SK-N-SH (cell line): ENCODE data around the gene NOX5. TPM values are rescaled to one million over a fixed set of nuclear protein-coding genes. Genes with fewer than 3 reads are reported as not detected.

Source experiments
- CTCF ChIA-PET: fragments of 300-600, 350-600 bp; formaldehyde crosslinking; extraction: SDS; loops from one replicate; lab custom pipeline; 2021; lab: Yijun Ruan, JAX
- POLR2A ChIA-PET: fragments of 350-600 bp; sonication (Branson Sonifier 250); formaldehyde crosslinking; extraction: SDS; loops from one replicate; lab custom pipeline; 2020; ENCODE audit warnings: antibody characterized with exemption, inconsistent platforms; lab: Yijun Ruan, JAX
- DNase-seq: peaks from one replicate; pipeline ENCODE4 v3.0.0; 2012
- H2AFZ ChIP-seq: fragments of 200-600 bp; sonication (generic); 2 replicates; pipeline ENCODE4 v1.8.1; 2016; ENCODE audit warnings: antibody characterized with exemption, mild to moderate bottlenecking, low read depth
- H3F3A ChIP-seq: fragments of 200-600 bp; sonication (generic); replicated peaks from 2 replicates; pipeline ENCODE3; 2016; ENCODE audit warnings: antibody characterized with exemption, mild to moderate bottlenecking; ENCODE audit not compliant: insufficient read depth
- H3K27ac ChIP-seq, 2 experiments: fragments of 200-500 bp in 1 of 2; fragments of 200-600 bp in 1 of 2; sonication (Bioruptor generic) in 1 of 2; sonication (generic), shearing (Covaris generic) in 1 of 2; 2 replicates each; pipeline versions ENCODE4 v1.5.1 to v1.6.1; 2014 to 2016; ENCODE audit warnings: low read depth in 2 of 2, inconsistent platforms in 1 of 2, low read length in 1 of 2, mild to moderate bottlenecking in 1 of 2, mixed read lengths in 1 of 2
- H3K27me3 ChIP-seq: fragments of 200-600 bp; sonication (generic), shearing (Covaris generic); 2 replicates; pipeline ENCODE4 v1.6.1; 2016; ENCODE audit warnings: mixed run types; ENCODE audit not compliant: insufficient read depth
- H3K36me3 ChIP-seq, 2 experiments: fragments of 200-500 bp in 1 of 2; fragments of 200-600 bp in 1 of 2; sonication (Bioruptor generic) in 1 of 2; sonication (generic) in 1 of 2; replicated peaks in 1 of 2; 2 replicates each; pipeline versions ENCODE3 to v1.5.1; 2014 to 2016; ENCODE audit warnings: low read length in 1 of 2, mild to moderate bottlenecking in 1 of 2; ENCODE audit not compliant: insufficient read depth in 2 of 2, control insufficient read depth in 1 of 2
- H3K4me1 ChIP-seq, 2 experiments: fragments of 200-500 bp in 1 of 2; fragments of 200-600 bp in 1 of 2; sonication (Bioruptor generic) in 1 of 2; sonication (generic), shearing (Covaris generic) in 1 of 2; 2 replicates each; pipeline versions ENCODE4 v1.5.1 to v1.6.1; 2014 to 2016; ENCODE audit warnings: low read depth in 1 of 2, low read length in 1 of 2, mixed run types in 1 of 2; ENCODE audit not compliant: insufficient read depth in 2 of 2, control insufficient read depth in 1 of 2
- H3K4me2 ChIP-seq: fragments of 200-600 bp; sonication (generic), shearing (Covaris generic); 2 replicates; pipeline ENCODE4 v1.6.1; 2017; ENCODE audit warnings: mixed run types
- H3K4me3 ChIP-seq, 2 experiments: fragments of 200-500 bp in 1 of 2; fragments of 200-600 bp in 1 of 2; sonication (Bioruptor generic) in 1 of 2; sonication (generic), shearing (Covaris generic) in 1 of 2; 2 replicates each; pipeline versions ENCODE4 v1.5.1 to v1.8.1; 2014 to 2016; ENCODE audit warnings: low read depth in 2 of 2, inconsistent platforms in 1 of 2, low read length in 1 of 2, mild to moderate bottlenecking in 1 of 2, mixed read lengths in 1 of 2, moderate library complexity in 1 of 2
- H3K79me2 ChIP-seq: fragments of 200-600 bp; sonication (generic); 2 replicates; pipeline ENCODE4 v1.8.1; 2017; ENCODE audit warnings: mild to moderate bottlenecking; ENCODE audit not compliant: insufficient read depth
- H3K9ac ChIP-seq: fragments of 200-600 bp; sonication (generic); 2 replicates; pipeline ENCODE4 v1.6.1; 2017; ENCODE audit warnings: mixed run types
- H3K9me2 ChIP-seq: fragments of 200-600 bp; sonication (generic); 2 replicates; pipeline ENCODE4 v1.6.1; 2017; ENCODE audit warnings: mixed run types
- H3K9me3 ChIP-seq: fragments of 200-600 bp; sonication (generic); 2 replicates; pipeline ENCODE4 v1.6.1; 2017; ENCODE audit warnings: mixed run types, mild to moderate bottlenecking, moderate library complexity
- H4K20me1 ChIP-seq: fragments of 200-600 bp; sonication (generic); 2 replicates; pipeline ENCODE4 v1.6.1; 2017; ENCODE audit warnings: mild to moderate bottlenecking, mixed run types; ENCODE audit not compliant: insufficient read depth
- ELF1 ChIP-seq: IDR thresholded peaks from 2 replicates; pipeline ENCODE4 v1.4.0; 2012
- EZH2phosphoT487 ChIP-seq: fragments of 200-600 bp; sonication (generic); IDR thresholded peaks from 2 replicates; pipeline ENCODE4 v1.6.1; 2017; ENCODE audit warnings: low read depth, mixed run types, mild to moderate bottlenecking, antibody characterized with exemption, moderate library complexity, borderline replicate concordance
- FOXJ3 ChIP-seq: sonication (generic); formaldehyde crosslinking; IDR thresholded peaks from 2 replicates; pipeline ENCODE4 v1.5.1; 2020; ENCODE audit warnings: mild to moderate bottlenecking, missing genetic modification reagents
- FOXM1 ChIP-seq: IDR thresholded peaks from 2 replicates; pipeline ENCODE4 v1.4.0; 2012; ENCODE audit warnings: low read depth, mild to moderate bottlenecking
- GATA2 ChIP-seq: sonication (generic); formaldehyde crosslinking; IDR thresholded peaks from 2 replicates; pipeline ENCODE4 v1.5.0; 2020; ENCODE audit warnings: mild to moderate bottlenecking, missing genetic modification reagents
- JUND ChIP-seq: IDR thresholded peaks from 2 replicates; pipeline ENCODE4 v1.4.0; 2012
- MEF2A ChIP-seq: IDR thresholded peaks from 2 replicates; pipeline ENCODE4 v1.4.0; 2012; ENCODE audit warnings: low read depth, borderline replicate concordance
- MXI1 ChIP-seq: IDR thresholded peaks from 2 replicates; pipeline ENCODE4 v1.6.1; 2012; ENCODE audit warnings: mild to moderate bottlenecking, low read depth, low read length, improper control_type of control experiment
- NRF1 ChIP-seq: IDR thresholded peaks from 2 replicates; pipeline ENCODE4 v1.6.1; 2012; ENCODE audit warnings: low read depth, mild to moderate bottlenecking, low read length
- POLR2AphosphoS5 ChIP-seq: IDR thresholded peaks from 2 replicates; pipeline ENCODE4 v1.6.1; 2012; ENCODE audit warnings: low read depth, low read length
- RAD21 ChIP-seq: IDR thresholded peaks from 2 replicates; pipeline ENCODE4 v1.6.1; 2012; ENCODE audit warnings: mild to moderate bottlenecking, low read length
- RCOR1 ChIP-seq: fragments of 150-350 bp; IDR thresholded peaks from 2 replicates; pipeline ENCODE4 v1.6.1; 2017; ENCODE audit warnings: antibody characterized with exemption, low read length
- RFX5 ChIP-seq: IDR thresholded peaks from 2 replicates; pipeline ENCODE4 v1.6.1; 2012; ENCODE audit warnings: mild to moderate bottlenecking, improper control_type of control experiment, low read length
- RXRA ChIP-seq: IDR thresholded peaks from 2 replicates; pipeline ENCODE4 v1.4.0; 2012; ENCODE audit warnings: low read depth, mild to moderate bottlenecking, borderline replicate concordance
- SIN3A ChIP-seq: IDR thresholded peaks from 2 replicates; pipeline ENCODE4 v1.6.1; 2012; ENCODE audit warnings: low read depth, mild to moderate bottlenecking, low read length, moderate library complexity, borderline replicate concordance
- YY1 ChIP-seq: IDR thresholded peaks from 2 replicates; pipeline ENCODE4 v1.4.0; 2012; ENCODE audit warnings: low read depth, mild to moderate bottlenecking
- WGBS: methylation state at CpG from one replicate; pipeline ENCODE4 v1.1.6; 2017; ENCODE audit warnings: low lambda C conversion rate; 5-methylcytosine and 5-hydroxymethylcytosine counted together
- polyA plus RNA-seq, 3 experiments: library from polyadenylated mRNA; depleted of rRNA; stranded (reverse); fragments of >200 nt; gene quantifications; 2 replicates each; pipeline ENCODE4 v1.2.3, GENCODE V29; 2012
- TF ChIP-seq, protein P1 (sequence below): fragments of 200-600 bp; sonication (generic); IDR thresholded peaks from 2 replicates; pipeline ENCODE4 v1.6.1; 2017; ENCODE audit warnings: antibody characterized with exemption, mild to moderate bottlenecking, moderate library complexity
- TF ChIP-seq, protein P2 (sequence below): fragments of 150-350 bp; IDR thresholded peaks from 2 replicates; pipeline ENCODE4 v1.6.1; 2016; ENCODE audit warnings: mild to moderate bottlenecking, low read depth, low read length
- TF ChIP-seq, protein P3 (sequence below): IDR thresholded peaks from 2 replicates; pipeline ENCODE4 v1.4.0; 2012; ENCODE audit warnings: low read depth, borderline replicate concordance

Gene NOX5
- polyA plus RNA-seq, 1 of the 3 experiments (the other 2 are of a cell fraction), result 0.05 TPM

DNA sequence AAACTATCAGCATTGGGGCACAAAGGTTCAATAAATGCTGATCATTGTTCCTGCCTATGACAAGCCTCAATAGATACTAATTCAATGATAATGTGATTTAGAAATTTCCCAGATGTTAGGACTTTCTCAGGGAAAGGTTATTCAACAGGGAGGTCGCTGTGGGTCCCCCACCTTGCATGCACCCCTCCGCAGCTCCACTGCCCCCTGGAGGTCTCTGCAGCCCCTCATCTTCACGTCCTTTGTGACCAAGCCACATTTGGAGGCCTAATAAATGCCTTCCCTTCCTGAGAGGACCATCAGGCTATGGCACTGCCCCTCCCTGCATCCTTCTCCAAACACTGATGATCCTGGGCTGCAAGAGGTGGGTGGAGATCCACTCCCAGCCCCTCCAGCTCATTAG, 50.2 kb downstream of the NOX5 start:
- TF ChIP-seq, protein P1, sequence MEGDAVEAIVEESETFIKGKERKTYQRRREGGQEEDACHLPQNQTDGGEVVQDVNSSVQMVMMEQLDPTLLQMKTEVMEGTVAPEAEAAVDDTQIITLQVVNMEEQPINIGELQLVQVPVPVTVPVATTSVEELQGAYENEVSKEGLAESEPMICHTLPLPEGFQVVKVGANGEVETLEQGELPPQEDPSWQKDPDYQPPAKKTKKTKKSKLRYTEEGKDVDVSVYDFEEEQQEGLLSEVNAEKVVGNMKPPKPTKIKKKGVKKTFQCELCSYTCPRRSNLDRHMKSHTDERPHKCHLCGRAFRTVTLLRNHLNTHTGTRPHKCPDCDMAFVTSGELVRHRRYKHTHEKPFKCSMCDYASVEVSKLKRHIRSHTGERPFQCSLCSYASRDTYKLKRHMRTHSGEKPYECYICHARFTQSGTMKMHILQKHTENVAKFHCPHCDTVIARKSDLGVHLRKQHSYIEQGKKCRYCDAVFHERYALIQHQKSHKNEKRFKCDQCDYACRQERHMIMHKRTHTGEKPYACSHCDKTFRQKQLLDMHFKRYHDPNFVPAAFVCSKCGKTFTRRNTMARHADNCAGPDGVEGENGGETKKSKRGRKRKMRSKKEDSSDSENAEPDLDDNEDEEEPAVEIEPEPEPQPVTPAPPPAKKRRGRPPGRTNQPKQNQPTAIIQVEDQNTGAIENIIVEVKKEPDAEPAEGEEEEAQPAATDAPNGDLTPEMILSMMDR, result no peak
- TF ChIP-seq EZH2phosphoT487 (no peak), MXI1 (no peak), RCOR1 (no peak), GATA2 (CRISPR knock-in tag) (no peak), POLR2AphosphoS5 (no peak), SIN3A (no peak), FOXM1 (no peak), RFX5 (no peak), YY1 (no peak), JUND (no peak), RXRA (no peak), NRF1 (no peak), FOXJ3 (CRISPR knock-in tag) (no peak), ELF1 (no peak), MEF2A (no peak), RAD21 (no peak)
- TF ChIP-seq, protein P2, sequence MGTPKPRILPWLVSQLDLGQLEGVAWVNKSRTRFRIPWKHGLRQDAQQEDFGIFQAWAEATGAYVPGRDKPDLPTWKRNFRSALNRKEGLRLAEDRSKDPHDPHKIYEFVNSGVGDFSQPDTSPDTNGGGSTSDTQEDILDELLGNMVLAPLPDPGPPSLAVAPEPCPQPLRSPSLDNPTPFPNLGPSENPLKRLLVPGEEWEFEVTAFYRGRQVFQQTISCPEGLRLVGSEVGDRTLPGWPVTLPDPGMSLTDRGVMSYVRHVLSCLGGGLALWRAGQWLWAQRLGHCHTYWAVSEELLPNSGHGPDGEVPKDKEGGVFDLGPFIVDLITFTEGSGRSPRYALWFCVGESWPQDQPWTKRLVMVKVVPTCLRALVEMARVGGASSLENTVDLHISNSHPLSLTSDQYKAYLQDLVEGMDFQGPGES, result no peak
- TF ChIP-seq, protein P3, sequence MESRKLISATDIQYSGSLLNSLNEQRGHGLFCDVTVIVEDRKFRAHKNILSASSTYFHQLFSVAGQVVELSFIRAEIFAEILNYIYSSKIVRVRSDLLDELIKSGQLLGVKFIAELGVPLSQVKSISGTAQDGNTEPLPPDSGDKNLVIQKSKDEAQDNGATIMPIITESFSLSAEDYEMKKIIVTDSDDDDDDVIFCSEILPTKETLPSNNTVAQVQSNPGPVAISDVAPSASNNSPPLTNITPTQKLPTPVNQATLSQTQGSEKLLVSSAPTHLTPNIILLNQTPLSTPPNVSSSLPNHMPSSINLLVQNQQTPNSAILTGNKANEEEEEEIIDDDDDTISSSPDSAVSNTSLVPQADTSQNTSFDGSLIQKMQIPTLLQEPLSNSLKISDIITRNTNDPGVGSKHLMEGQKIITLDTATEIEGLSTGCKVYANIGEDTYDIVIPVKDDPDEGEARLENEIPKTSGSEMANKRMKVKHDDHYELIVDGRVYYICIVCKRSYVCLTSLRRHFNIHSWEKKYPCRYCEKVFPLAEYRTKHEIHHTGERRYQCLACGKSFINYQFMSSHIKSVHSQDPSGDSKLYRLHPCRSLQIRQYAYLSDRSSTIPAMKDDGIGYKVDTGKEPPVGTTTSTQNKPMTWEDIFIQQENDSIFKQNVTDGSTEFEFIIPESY, result no peak
- no peaks in the 10 kb centered on the region for H3K79me2 ChIP-seq
- H3K4me2 ChIP-seq, result no peak overlapping the region
- no peaks in the 10 kb centered on the region for H3K36me3 ChIP-seq
- no peak for DNase-seq
- ChIA-PET POLR2A (no interaction called here), CTCF (interaction anchor here (1.2 kb wide), 1 partner anchor 97 kb away, joined by 3 read pairs; no protein-coding TSS in a partner anchor)
- H4K20me1 ChIP-seq, result no peaks in the 10 kb centered on the region
- H3K27ac ChIP-seq, result no peak overlapping the region
- H2AFZ ChIP-seq, result no peak overlapping the region
- H3K9me2 ChIP-seq, result no peaks in the 10 kb centered on the region
- WGBS, result 83% methylated on average over 3 of the region's 3 CpGs
- no peaks in the 10 kb centered on the region for H3K27me3 ChIP-seq
- no peaks in the 10 kb centered on the region for H3F3A ChIP-seq
- peaks cover 0 to 20% of the 10 kb centered on the region in 2 experiments; a peak in 3 of 4 replicates for H3K4me1 ChIP-seq
- no peak overlapping the region for H3K4me3 ChIP-seq
- no peak overlapping the region for H3K9ac ChIP-seq
- no peaks in the 10 kb centered on the region for H3K9me3 ChIP-seq
